K562 (cell line): ENCODE measurements around the gene SNIP1. TPM values are rescaled to one million over a fixed set of nuclear protein-coding genes. Genes with fewer than 3 reads are reported as not detected.

ENCODE experiments used
- ATAC-seq: fragments of 200-7000 bp; cut with Tn5 transposase; 3 replicates; pipeline ENCODE4 v1.9.1; 2020; ENCODE audit warnings: moderate library complexity
- BruUV-seq: library from RNA; stranded (reverse); fragments of 400-500 nt; replicated peaks from 2 replicates; lab custom pipeline; 2021; lab: Mats Ljungman, UMichigan
- CTCF ChIA-PET: fragments of 300-600 bp; formaldehyde crosslinking; extraction: SDS; loops from one replicate; lab custom pipeline; 2021; ENCODE audit warnings: low intra/inter-chr PET ratio; lab: Yijun Ruan, JAX
- POLR2A ChIA-PET: fragments of 300-600, 350-650 bp; sonication (Branson Sonifier 250); formaldehyde crosslinking; extraction: SDS; loops from one replicate; lab custom pipeline; 2021; ENCODE audit warnings: antibody characterized with exemption, inconsistent platforms; lab: Yijun Ruan, JAX
- DNase-seq, 4 experiments: peaks; one replicate each; pipeline versions ENCODE4 v3.0.0 to v3.0.0-alpha.2; 2011 to 2018; ENCODE audit warnings: low spot score in 3 of 4, mixed read lengths in 3 of 4; ENCODE audit errors: extremely low read depth in 1 of 4
- FAIRE-seq: peaks from 2 replicates; lab custom pipeline; 2011; peaks lifted over from hg19 to GRCh38; lab: Jason Lieb, UNC
- H2AFZ ChIP-seq: 2 replicates; pipeline ENCODE4 v1.6.0; 2011; ENCODE audit warnings: low read depth, low read length, control low read depth, inconsistent platforms
- H3K27ac ChIP-seq: fragments of 200-600 bp; 3 replicates; pipeline ENCODE4 v1.8.0; 2011; ENCODE audit warnings: low read depth, mild to moderate bottlenecking, control low read depth, inconsistent platforms, low read length, moderate library complexity, mixed read lengths; ENCODE audit errors: extremely low read depth
- H3K27me3 ChIP-seq, 2 experiments: fragments of 300-600 bp in 1 of 2; 2 replicates in 1 of 2; 3 replicates in 1 of 2; pipeline versions ENCODE4 v1.6.0 to v1.8.0; 2011; ENCODE audit warnings: inconsistent platforms in 2 of 2, low read length in 2 of 2, mild to moderate bottlenecking in 1 of 2, mixed read lengths in 1 of 2, moderate library complexity in 1 of 2; ENCODE audit not compliant: control insufficient read depth in 2 of 2, insufficient read depth in 2 of 2
- H3K36me3 ChIP-seq: fragments of 300-600 bp; 3 replicates; pipeline ENCODE4 v1.8.0; 2011; ENCODE audit warnings: mild to moderate bottlenecking, low read length, inconsistent platforms; ENCODE audit not compliant: control insufficient read depth, insufficient read depth
- H3K4me1 ChIP-seq, 2 experiments: fragments of 200-600 bp in 1 of 2; replicated peaks in 1 of 2; 2 replicates in 1 of 2; 3 replicates in 1 of 2; pipeline versions ENCODE4 v1.5.1 to v1.8.0; 2011; ENCODE audit warnings: inconsistent platforms in 2 of 2, low read length in 2 of 2, mild to moderate bottlenecking in 1 of 2, mixed read lengths in 1 of 2, moderate library complexity in 1 of 2; ENCODE audit not compliant: control insufficient read depth in 2 of 2, insufficient read depth in 2 of 2
- H3K4me2 ChIP-seq: 2 replicates; pipeline ENCODE4 v1.6.1; 2011; ENCODE audit warnings: low read length, control low read depth, inconsistent platforms, mixed read lengths; ENCODE audit not compliant: insufficient read depth
- H3K4me3 ChIP-seq: fragments of 200-600 bp; sonication (generic), shearing (Covaris generic); 2 replicates; pipeline ENCODE4 v1.5.1; 2016; ENCODE audit warnings: control low read depth, inconsistent platforms
- H3K79me2 ChIP-seq: fragments of 200-600 bp; 3 replicates; pipeline ENCODE4 v1.8.0; 2011; ENCODE audit warnings: low read length, inconsistent platforms; ENCODE audit not compliant: control insufficient read depth, insufficient read depth
- H3K9ac ChIP-seq, 2 experiments: 2 replicates each; pipeline versions ENCODE4 v1.6.0 to v1.6.1; 2011; ENCODE audit warnings: low read depth in 2 of 2, low read length in 2 of 2, control low read depth in 1 of 2, inconsistent platforms in 1 of 2, mild to moderate bottlenecking in 1 of 2, mixed read lengths in 1 of 2; ENCODE audit not compliant: insufficient read depth in 1 of 2
- H3K9me1 ChIP-seq: one replicate; pipeline ENCODE4 v1.6.0; 2011; ENCODE audit warnings: inconsistent platforms, mild to moderate bottlenecking, low read length, moderate library complexity; ENCODE audit not compliant: control insufficient read depth, insufficient read depth
- H3K9me3 ChIP-seq: replicated peaks from 2 replicates; pipeline ENCODE4 v1.5.1; 2011; ENCODE audit warnings: low read depth, low read length, inconsistent platforms; ENCODE audit not compliant: control insufficient read depth, insufficient read depth
- H4K20me1 ChIP-seq: replicated peaks from 2 replicates; pipeline ENCODE4 v1.6.1; 2011; ENCODE audit warnings: low read length, inconsistent platforms, mixed read lengths; ENCODE audit not compliant: control insufficient read depth, insufficient read depth
- ARID3B ChIP-seq: fragments of 250-450 bp; sonication (Bioruptor Pico); IDR thresholded peaks from 2 replicates; pipeline ENCODE4 v1.4.0; 2020; ENCODE audit warnings: borderline replicate concordance
- CREBBP ChIP-seq: IDR thresholded peaks from one replicate; pipeline ENCODE4 v1.6.1; 2012; ENCODE audit warnings: low read depth, mild to moderate bottlenecking, control low read depth, inconsistent platforms, low read length
- GABPA ChIP-seq: fragments of 200-800 bp; sonication (Bioruptor generic); conservative IDR thresholded peaks from 2 replicates; pipeline ENCODE4 v1.6.1; 2016; ENCODE audit warnings: low read depth, missing genetic modification characterization, missing compliant biosample characterization
- NR0B1 ChIP-seq: fragments of 450-650 bp; IDR thresholded peaks from one replicate; pipeline ENCODE4 v1.6.1; 2018; ENCODE audit warnings: mild to moderate bottlenecking, moderate library complexity; ENCODE audit not compliant: partially characterized antibody
- THRA ChIP-seq: fragments of 450-650 bp; IDR thresholded peaks from 2 replicates; pipeline ENCODE4 v1.6.1; 2017; ENCODE audit warnings: mild to moderate bottlenecking, moderate library complexity
- ZNF197 ChIP-seq: fragments of 200-800 bp; sonication (Bioruptor generic); IDR thresholded peaks from 2 replicates; pipeline ENCODE4 v1.6.1; 2016; ENCODE audit warnings: low read depth, missing genetic modification characterization, missing compliant biosample characterization
- ZNF764 ChIP-seq: fragments of 250-450 bp; sonication (Bioruptor Pico); IDR thresholded peaks from 2 replicates; pipeline ENCODE4 v1.4.0; 2020; ENCODE audit warnings: low read depth, mild to moderate bottlenecking, moderate library complexity
- WGBS: fragments of 100-300 bp; shearing (Covaris generic); methylation state at CpG from one replicate; pipeline ENCODE4 v1.1.6; 2016; ENCODE audit warnings: low coverage, mixed read lengths; ENCODE audit not compliant: insufficient coverage; ENCODE audit errors: missing lambda C conversion rate; 5-methylcytosine and 5-hydroxymethylcytosine counted together
- in situ Hi-C: fragments of 300-500 bp; cut with MboI; formaldehyde crosslinking; loops from 4 replicates; pipeline ENCODE4 v1.15.0; 2018; ENCODE audit warnings: inconsistent platforms, mixed read lengths
- intact Hi-C: fragments of 100-400 bp; cut with micrococcal nuclease; formaldehyde crosslinking; loops from 2 replicates; pipeline ENCODE4 v1.14.2; 2022
- polyA plus RNA-seq, 8 experiments: library from polyadenylated mRNA; depleted of rRNA in 4 of 8; stranded (reverse) in 5 of 8; unstranded in 3 of 8; fragments of >200 nt; fragmentation: Nextera tagmentation in 2 of 8; fragmentation: Illumina TruSeq in 1 of 8; extraction: Ambion mirVana in 2 of 8; extraction: Trizol in 1 of 8; gene quantifications; 2 replicates each; pipeline versions ENCODE4 v1.2.1 to v1.2.3, GENCODE V29; 2011 to 2014; ENCODE audit warnings: inconsistent platforms in 1 of 8, missing spikeins in 1 of 8
- total RNA-seq, 7 experiments: library from RNA; depleted of rRNA in 6 of 7; stranded (reverse); fragments of >200 nt in 6 of 7; fragmentation: Illumina TruSeq in 2 of 7; extraction: Trizol in 2 of 7; gene quantifications; 2 replicates each; pipeline versions ENCODE4 v1.2.1 to v1.2.3, GENCODE V29; 2011 to 2021; ENCODE audit warnings: low replicate concordance in 1 of 7

The SNIP1 gene
- total and polyA plus RNA-seq, 9 of the 15 experiments (the other 6 are each of a cell fraction or from before 2014, with no cell fraction given), result 2.9 to 25.9 (median 14.6) TPM

GRCh38 chr1:37567023-37567422, 12.9 kb upstream of the SNIP1 start:
- BruUV-seq, result no TSS peak
- in situ Hi-C loops (no loop called here), intact Hi-C loops (no loop called here)
- CTCF ChIA-PET, result no interaction called here
- DNase-seq (no peak), ATAC-seq (no peak), FAIRE-seq (no peak)
- Histone ChIP-seq H3K4me2 (no peak overlapping the region), H3K4me1 (peaks cover 23 to 30% of the 10 kb centered on the region in 2 experiments; a peak in 4 of 5 replicates), H3K27ac (no peak overlapping the region), H3K4me3 (no peak overlapping the region), H2AFZ (no peak overlapping the region), H3K79me2 (no peaks in the 10 kb centered on the region), H4K20me1 (0 out of 2 replicates have a peak, but pooled peaks cover 4% of the 10 kb centered on the region), H3K36me3 (peaks cover 83% of the 10 kb centered on the region), H3K9me1 (peaks cover 5% of the 10 kb centered on the region), H3K9ac (no peak overlapping the region), H3K9me3 (no peaks in the 10 kb centered on the region), H3K27me3 (no peaks in the 10 kb centered on the region)
- 81% methylated on average over 3 of the region's 3 CpGs for WGBS
- POLR2A ChIA-PET, result interaction anchor here (0.5 to 1.9 kb wide), 4 partner anchors 10 to 1638 kb away, joined by 3 to 6 read pairs (median 4); no protein-coding TSS in a partner anchor
- no peak for TF ChIP-seq NR0B1
- TF ChIP-seq ZNF197 (CRISPR knock-in tag), result no peak
- TF ChIP-seq THRA, result no peak
- TF ChIP-seq ZNF764 (CRISPR knock-in tag), result no peak
- no peak for TF ChIP-seq GABPA (tag)
- TF ChIP-seq ARID3B (CRISPR knock-in tag), result no peak
- TF ChIP-seq CREBBP, result no peak
